DND-41 (cell line): ENCODE data around the gene HLF.

Source experiments
- ATAC-seq: fragments of 200-7000 bp; cut with Tn5 transposase; 3 replicates; pipeline ENCODE4 v1.9.1; 2021; ENCODE audit warnings: low read depth; ENCODE audit not compliant: insufficient read depth
- DNase-seq: peaks from one replicate; pipeline ENCODE4 v3.0.0-alpha.2; 2020
- H2AFZ ChIP-seq: 2 replicates; pipeline ENCODE4 v1.6.0; 2012; ENCODE audit warnings: low read depth, low read length
- H3K27ac ChIP-seq: 2 replicates; pipeline ENCODE4 v1.5.1; 2012; ENCODE audit warnings: low read length, inconsistent platforms
- H3K27me3 ChIP-seq: fragments of 200-600 bp; sonication (generic); 2 replicates; pipeline ENCODE4 v1.6.0; 2012; ENCODE audit warnings: low read length, mild to moderate bottlenecking, inconsistent platforms; ENCODE audit not compliant: insufficient read depth, poor library complexity
- H3K36me3 ChIP-seq: 2 replicates; pipeline ENCODE4 v1.5.1; 2012; ENCODE audit warnings: low read length, inconsistent platforms; ENCODE audit not compliant: insufficient read depth
- H3K4me1 ChIP-seq: 2 replicates; pipeline ENCODE4 v1.5.1; 2012; ENCODE audit warnings: mild to moderate bottlenecking, low read length; ENCODE audit not compliant: insufficient read depth
- H3K4me2 ChIP-seq: 2 replicates; pipeline ENCODE4 v1.6.0; 2012; ENCODE audit warnings: mild to moderate bottlenecking, moderate library complexity, low read length, inconsistent platforms; ENCODE audit not compliant: insufficient read depth
- H3K4me3 ChIP-seq, 2 experiments: fragments of 200-600 bp in 1 of 2; shearing (Covaris generic) in 1 of 2; 2 replicates each; pipeline ENCODE4 v1.5.1; 2012 to 2016; ENCODE audit warnings: inconsistent platforms in 2 of 2, low read length in 2 of 2, mild to moderate bottlenecking in 2 of 2, low read depth in 1 of 2, moderate library complexity in 1 of 2
- H3K79me2 ChIP-seq: 2 replicates; pipeline ENCODE4 v1.6.0; 2012; ENCODE audit warnings: low read length, inconsistent platforms; ENCODE audit not compliant: insufficient read depth
- H3K9ac ChIP-seq: 2 replicates; pipeline ENCODE4 v1.6.0; 2012; ENCODE audit warnings: low read depth, mild to moderate bottlenecking, inconsistent platforms, low read length, moderate library complexity
- H3K9me3 ChIP-seq: 2 replicates; pipeline ENCODE4 v1.5.1; 2012; ENCODE audit warnings: low read length, moderate library complexity, mild to moderate bottlenecking, inconsistent platforms; ENCODE audit not compliant: insufficient read depth, severe bottlenecking
- H4K20me1 ChIP-seq: 2 replicates; pipeline ENCODE4 v1.6.0; 2012; ENCODE audit warnings: low read length; ENCODE audit not compliant: insufficient read depth
- CTCF ChIP-seq: IDR thresholded peaks from 2 replicates; pipeline ENCODE4 v1.5.1; 2012; ENCODE audit warnings: borderline replicate concordance, low read length, moderate library complexity, mild to moderate bottlenecking; ENCODE audit not compliant: poor library complexity, severe bottlenecking; ENCODE audit errors: extremely low read depth
- EZH2 ChIP-seq: IDR thresholded peaks from 3 replicates; pipeline ENCODE4 v1.6.1; 2012; ENCODE audit warnings: borderline replicate concordance, low read depth, mild to moderate bottlenecking, moderate library complexity, low read length, inconsistent platforms; ENCODE audit not compliant: severe bottlenecking

HLF gene

GRCh38 chr17:55318715-55319487 lies 54.1 kb downstream of the HLF start:
- DNase-seq (no peak), ATAC-seq (no peak)
- Histone ChIP-seq H3K79me2 (no peaks in the 10 kb centered on the region), H2AFZ (no peak overlapping the region), H3K36me3 (no peaks in the 10 kb centered on the region), H3K9me3 (no peaks in the 10 kb centered on the region), H4K20me1 (no peaks in the 10 kb centered on the region), H3K9ac (no peak overlapping the region), H3K4me1 (no peaks in the 10 kb centered on the region), H3K4me3 (no peak overlapping the region), H3K4me2 (no peak overlapping the region), H3K27me3 (no peaks in the 10 kb centered on the region), H3K27ac (no peak overlapping the region)
- TF ChIP-seq EZH2 (no peak), CTCF (no peak)

- no peak overlapping the region for H3K4me3 ChIP-seq
- no peak for DNase-seq
Measured at GRCh38 chr17:55319933-55320593, 55.3 kb downstream of the HLF start.

GRCh38 chr17:55320594-55321426 lies 56.0 kb downstream of the HLF start:
- Histone ChIP-seq H3K4me1 (no peaks in the 10 kb centered on the region), H3K27ac (no peak overlapping the region), H4K20me1 (no peaks in the 10 kb centered on the region), H3K9me3 (no peaks in the 10 kb centered on the region), H3K4me3 (no peak overlapping the region), H2AFZ (no peak overlapping the region), H3K79me2 (no peaks in the 10 kb centered on the region), H3K4me2 (no peak overlapping the region), H3K27me3 (no peaks in the 10 kb centered on the region), H3K9ac (no peak overlapping the region), H3K36me3 (no peaks in the 10 kb centered on the region)
- DNase-seq (no peak), ATAC-seq (no peak)
- TF ChIP-seq CTCF, result no peak
- TF ChIP-seq EZH2, result no peak

More at GRCh38 chr17:55319933-55320593, 55.3 kb downstream of the HLF start:
- no peaks in the 10 kb centered on the region for H3K4me1 ChIP-seq
- no peaks in the 10 kb centered on the region for H3K79me2 ChIP-seq
- H4K20me1 ChIP-seq, result no peaks in the 10 kb centered on the region
- H3K9ac ChIP-seq, result no peak overlapping the region
- no peak for ATAC-seq
- no peak overlapping the region for H3K4me2 ChIP-seq
- H3K36me3 ChIP-seq, result no peaks in the 10 kb centered on the region
- no peak for TF ChIP-seq EZH2
- no peak for TF ChIP-seq CTCF
- H3K9me3 ChIP-seq, result no peaks in the 10 kb centered on the region
- no peak overlapping the region for H3K27ac ChIP-seq
- H3K27me3 ChIP-seq, result no peaks in the 10 kb centered on the region
- H2AFZ ChIP-seq, result no peak overlapping the region
